Cardiac muscle cell (in vitro differentiated cells and primary cell): Measurements from ENCODE around the gene SRSF1. TPM values are rescaled to one million over a fixed set of nuclear protein-coding genes. Genes with fewer than 3 reads are reported as not detected.

Source experiments
- DNase-seq, 2 donors: peaks; one replicate each; pipeline versions ENCODE4 v3.0.0 to v3.0.0-alpha.2; 2010 to 2017; ENCODE audit warnings: low read depth in 1 of 2, low spot score in 1 of 2
- H3K27ac ChIP-seq: fragments of 200-600 bp; sonication (generic); 2 replicates; pipeline ENCODE4 v1.5.1; 2016
- H3K27me3 ChIP-seq: fragments of 200-600 bp; sonication (generic); 2 replicates; pipeline ENCODE4 v1.6.0; 2016; ENCODE audit warnings: control low read depth
- H3K36me3 ChIP-seq: fragments of 200-600 bp; sonication (generic); 2 replicates; pipeline ENCODE4 v1.5.1; 2016; ENCODE audit warnings: control low read depth
- H3K4me1 ChIP-seq: fragments of 200-600 bp; sonication (generic); 2 replicates; pipeline ENCODE4 v1.8.1; 2017; ENCODE audit warnings: low read depth, mild to moderate bottlenecking, mixed run types
- H3K4me3 ChIP-seq: fragments of 200-600 bp; sonication (generic); 2 replicates; pipeline ENCODE4 v1.5.1; 2016; ENCODE audit warnings: mild to moderate bottlenecking
- H3K9me3 ChIP-seq: fragments of 200-600 bp; sonication (generic); 2 replicates; pipeline ENCODE4 v1.5.1; 2017; ENCODE audit warnings: low read depth, mild to moderate bottlenecking, control low read depth
- CTCF ChIP-seq: IDR thresholded peaks from 2 replicates; pipeline ENCODE4 v1.5.1; 2012; ENCODE audit warnings: low read depth, mild to moderate bottlenecking, low read length
- polyA plus RNA-seq: library from polyadenylated mRNA; unstranded; fragments of >200 nt; fragmentation: Nextera tagmentation; extraction: Ambion mirVana; gene quantifications from 2 replicates; pipeline ENCODE4 v1.2.1, GENCODE V29; 2016
- total RNA-seq: library from RNA; depleted of rRNA; stranded (reverse); fragments of >200 nt; gene quantifications from 2 replicates; pipeline ENCODE4 v1.2.3, GENCODE V29; 2016

The SRSF1 gene
- total and polyA plus RNA-seq, 2 experiments from 2014 or later = 146 to 209 TPM

GRCh38 chr17:57984936-57985674 lies 21.9 kb downstream of the SRSF1 start:
- peaks cover 44% of the 10 kb centered on the region for H3K4me1 ChIP-seq
- H3K4me3 ChIP-seq = no peak overlapping the region

DNA sequence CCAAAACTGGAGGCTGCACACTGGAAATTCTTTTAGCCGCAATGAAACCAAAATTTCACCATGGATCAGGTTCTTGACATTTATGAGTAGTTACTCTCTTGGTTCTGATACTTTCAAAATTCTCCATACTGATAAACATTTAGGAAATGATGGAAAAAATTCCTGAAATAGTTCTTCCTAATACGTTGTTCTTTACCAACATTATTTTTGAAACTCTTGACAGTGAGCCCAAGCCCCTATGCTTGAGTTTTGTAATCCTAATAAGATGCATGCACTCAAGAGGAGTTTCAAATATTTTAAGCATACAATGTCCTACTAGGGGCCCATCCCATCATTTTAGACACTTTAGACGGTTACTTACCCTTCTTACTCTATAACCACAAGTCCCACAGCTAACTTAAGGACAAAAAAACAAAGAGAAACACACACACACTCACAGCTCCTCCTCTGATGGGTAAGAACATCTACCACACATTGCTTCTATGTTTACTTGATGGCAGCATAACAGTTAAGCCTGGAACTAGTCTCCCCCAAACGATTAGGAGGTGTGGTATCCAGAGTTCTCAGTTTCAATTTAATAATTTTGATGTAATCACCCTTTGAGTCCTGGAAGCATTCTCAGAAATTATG lies 22.7 kb downstream of the SRSF1 start:
- Histone ChIP-seq H3K4me3 (no peak overlapping the region), H3K27me3 (no peaks in the 10 kb centered on the region), H3K4me1 (peaks cover 40% of the 10 kb centered on the region), H3K36me3 (peaks cover 7% of the 10 kb centered on the region), H3K9me3 (no peaks in the 10 kb centered on the region), H3K27ac (no peak overlapping the region)
- DNase-seq = peak in 1 of 2 donors; percentile 56
- TF ChIP-seq CTCF = no peak

More at GRCh38 chr17:57984936-57985674, 21.9 kb downstream of the SRSF1 start:
- Histone ChIP-seq H3K9me3 (no peaks in the 10 kb centered on the region), H3K27me3 (no peaks in the 10 kb centered on the region), H3K27ac (no peak overlapping the region), H3K36me3 (peaks cover 5% of the 10 kb centered on the region)
- TF ChIP-seq CTCF = no peak
- DNase-seq = no peak

GRCh38 chr17:57983446-57983845 lies 23.6 kb downstream of the SRSF1 start:
- Histone ChIP-seq H3K27me3 (no peaks in the 10 kb centered on the region), H3K4me1 (peaks cover 34% of the 10 kb centered on the region), H3K4me3 (no peak overlapping the region), H3K36me3 (peaks cover 15% of the 10 kb centered on the region), H3K27ac (no peak overlapping the region), H3K9me3 (no peaks in the 10 kb centered on the region)
- DNase-seq = no peak
- no peak for TF ChIP-seq CTCF

- Histone ChIP-seq H3K4me1 (peaks cover 34% of the 10 kb centered on the region), H3K27me3 (no peaks in the 10 kb centered on the region), H3K36me3 (peaks cover 20% of the 10 kb centered on the region), H3K27ac (no peak overlapping the region), H3K9me3 (no peaks in the 10 kb centered on the region), H3K4me3 (no peak overlapping the region)
- DNase-seq = no peak
- TF ChIP-seq CTCF = no peak
These were observed 24.4 kb downstream of the SRSF1 start for GRCh38 chr17:57982452-57983170.

DNA sequence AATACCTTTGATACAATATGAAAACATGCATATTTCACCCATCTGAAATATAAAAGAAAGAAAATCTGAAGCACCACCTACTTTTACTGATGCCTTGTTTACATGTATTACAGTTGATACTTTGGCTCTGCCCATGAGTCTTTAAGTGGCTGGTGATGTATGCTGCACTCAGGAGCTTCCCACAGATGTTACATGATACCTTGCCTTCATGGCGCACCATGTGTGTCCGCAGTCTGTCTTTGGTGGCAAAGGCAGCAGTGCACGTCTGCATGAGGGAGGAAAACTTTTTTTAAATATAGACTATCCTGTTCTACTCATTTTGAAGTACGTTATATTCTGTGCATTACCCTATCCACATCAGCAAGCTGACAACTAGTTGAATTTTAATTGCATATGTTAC lies 26.5 kb downstream of the SRSF1 start:
- TF ChIP-seq CTCF = no peak
- DNase-seq = no peak
- no peaks in the 10 kb centered on the region for H3K27me3 ChIP-seq
- H3K36me3 ChIP-seq = peaks cover 37% of the 10 kb centered on the region
- no peak overlapping the region for H3K4me3 ChIP-seq
- peaks cover 23% of the 10 kb centered on the region for H3K4me1 ChIP-seq
- H3K27ac ChIP-seq = no peak overlapping the region
- H3K9me3 ChIP-seq = no peaks in the 10 kb centered on the region
